Mesothelial cell of epicardium (in vitro differentiated cells): ENCODE measurements around the gene CCT2. TPM values are rescaled to one million over a fixed set of nuclear protein-coding genes. Genes with fewer than 3 reads are reported as not detected.
A peak's percentile ranks its signal among the peaks of the same experiment; 100 is the strongest.

Source experiments
- DNase-seq, 2 experiments: peaks; one replicate each; pipeline ENCODE4 v3.0.0; 2021; ENCODE audit warnings: low spot score in 2 of 2; ENCODE audit not compliant: unreplicated experiment in 2 of 2
- H3K27ac Mint-ChIP-seq: 2 replicates; pipeline ENCODE4 v1.8.0; 2021; ENCODE audit warnings: mixed read lengths
- H3K27me3 Mint-ChIP-seq: 2 replicates; pipeline ENCODE4 v1.8.0; 2021; ENCODE audit warnings: low read depth, mixed read lengths
- H3K36me3 Mint-ChIP-seq: 2 replicates; pipeline ENCODE4 v1.8.0; 2021; ENCODE audit warnings: mixed read lengths
- H3K4me1 Mint-ChIP-seq: 2 replicates; pipeline ENCODE4 v1.8.0; 2021; ENCODE audit warnings: mixed read lengths
- H3K4me3 Mint-ChIP-seq: 2 replicates; pipeline ENCODE4 v1.8.0; 2021; ENCODE audit warnings: mild to moderate bottlenecking, moderate library complexity, mixed read lengths
- H3K9me3 Mint-ChIP-seq: 2 replicates; pipeline ENCODE4 v1.8.0; 2021; ENCODE audit warnings: mixed read lengths
- CTCF ChIP-seq: fragments of 200-600 bp; sonication (generic); IDR thresholded peaks from one replicate; pipeline ENCODE4 v1.5.0; 2021; ENCODE audit warnings: antibody characterized with exemption; ENCODE audit not compliant: unreplicated experiment
- total RNA-seq: library from RNA; stranded (reverse); gene quantifications from 3 replicates; pipeline ENCODE4 v1.2.1, GENCODE V29; 2021

The CCT2 gene
- total RNA-seq, 1 donor from 2014 or later = 215 TPM

GRCh38 chr12:69563166-69563762, 22.0 kb upstream of the CCT2 start:
- H3K27me3 Mint-ChIP-seq = no peaks in the 10 kb centered on the region
- no peaks in the 10 kb centered on the region for H3K9me3 Mint-ChIP-seq
- H3K4me3 Mint-ChIP-seq = no peak overlapping the region
- H3K4me1 Mint-ChIP-seq = no peaks in the 10 kb centered on the region
- DNase-seq = no peak
- H3K36me3 Mint-ChIP-seq = peaks cover 5% of the 10 kb centered on the region
- no peak overlapping the region for H3K27ac Mint-ChIP-seq
- no peak for TF ChIP-seq CTCF

- DNase-seq = no peak
- no peaks in the 10 kb centered on the region for H3K4me1 Mint-ChIP-seq
- H3K36me3 Mint-ChIP-seq = peaks cover 10% of the 10 kb centered on the region
- no peaks in the 10 kb centered on the region for H3K9me3 Mint-ChIP-seq
- H3K4me3 Mint-ChIP-seq = no peak overlapping the region
- no peak for TF ChIP-seq CTCF
- no peak overlapping the region for H3K27ac Mint-ChIP-seq
- H3K27me3 Mint-ChIP-seq = no peaks in the 10 kb centered on the region
Observed at GRCh38 chr12:69566603-69567002, 18.7 kb upstream of the CCT2 start.

GRCh38 chr12:69569236-69569635, 16.0 kb upstream of the CCT2 start:
- Mint-ChIP-seq H3K36me3 (peaks cover 19% of the 10 kb centered on the region), H3K27ac (no peak overlapping the region), H3K4me3 (no peak overlapping the region), H3K27me3 (no peaks in the 10 kb centered on the region), H3K4me1 (no peaks in the 10 kb centered on the region), H3K9me3 (no peaks in the 10 kb centered on the region)
- DNase-seq = no peak
- no peak for TF ChIP-seq CTCF

- DNase-seq = no peak
- Mint-ChIP-seq H3K4me3 (no peak overlapping the region), H3K27ac (peak overlapping the region; percentile 1), H3K4me1 (no peaks in the 10 kb centered on the region), H3K9me3 (no peaks in the 10 kb centered on the region), H3K27me3 (no peaks in the 10 kb centered on the region), H3K36me3 (peaks cover 26% of the 10 kb centered on the region)
- no peak for TF ChIP-seq CTCF
Observed at GRCh38 chr12:69570000-69570516, 15.2 kb upstream of the CCT2 start.

GRCh38 chr12:69570545-69571399, 14.5 kb upstream of the CCT2 start:
- TF ChIP-seq CTCF = peak; percentile 71
- Mint-ChIP-seq H3K36me3 (peaks cover 26% of the 10 kb centered on the region), H3K9me3 (no peaks in the 10 kb centered on the region), H3K4me1 (no peaks in the 10 kb centered on the region), H3K27me3 (no peaks in the 10 kb centered on the region), H3K4me3 (no peak overlapping the region), H3K27ac (no peak overlapping the region)
- DNase-seq = peak in 1 of 2 experiments; percentile 46
